ENCODE data around the gene LONP2. TPM values are rescaled to one million over a fixed set of nuclear protein-coding genes. Genes with fewer than 3 reads are reported as not detected.
"Not testable (repeated sequence)": the region's sequence is repeated elsewhere in the genome, so short reads cannot be mapped to it uniquely, and the experiment has no call there.

LONP2 gene
- polyA plus RNA-seq, 4 donors, result 18.1 to 48.3 (median 27.4) TPM

- no peaks in the 10 kb centered on the region for H3K4me1 ChIP-seq (ENCODE audit: control insufficient read depth in 3 of 3, insufficient read depth in 2 of 3, low read depth in 1 of 3, low read length in 2 of 3)
- FAIRE-seq (no peak), DNase-seq (no peak)
- no peaks in the 10 kb centered on the region for H3K9me3 ChIP-seq (ENCODE audit: control insufficient read depth in 2 of 2, insufficient read depth in 1 of 2, low read depth in 1 of 2, low read length in 1 of 2)
- no peak overlapping the region for H3K4me3 ChIP-seq (ENCODE audit: low read depth in 1 of 3, low read length in 3 of 3)
- peaks cover 7 to 33% (median 23%) of the 10 kb centered on the region in 3 donors for H3K36me3 ChIP-seq (ENCODE audit: control insufficient read depth in 3 of 3, insufficient read depth in 2 of 3, low read depth in 1 of 3, low read length in 3 of 3)
- WGBS, 3 donors, result 74 to 90% (median 86%) methylated on average over 1 of the region's 1 CpG
- no peaks in the 10 kb centered on the region for H3K27me3 ChIP-seq (ENCODE audit: control insufficient read depth in 3 of 3, insufficient read depth in 3 of 3, low read length in 3 of 3)
- no peak overlapping the region for H3K27ac ChIP-seq (ENCODE audit: low read depth in 1 of 3, low read length in 2 of 3)
Observed at GRCh38 chr16:48340054-48340453, 96.0 kb downstream of the LONP2 start.

GRCh38 chr16:48342591-48342990 lies 98.5 kb downstream of the LONP2 start:
- Histone ChIP-seq H3K36me3 (ENCODE audit: control insufficient read depth in 3 of 3, insufficient read depth in 2 of 3, low read depth in 1 of 3, low read length in 3 of 3) (peaks cover 5 to 40% (median 20%) of the 10 kb centered on the region in 3 donors), H3K27ac (ENCODE audit: low read depth in 1 of 3, low read length in 2 of 3) (no peak overlapping the region), H3K4me1 (ENCODE audit: control insufficient read depth in 3 of 3, insufficient read depth in 2 of 3, low read depth in 1 of 3, low read length in 2 of 3) (peaks cover 0 to 2% (median 0%) of the 10 kb centered on the region in 3 donors), H3K27me3 (ENCODE audit: control insufficient read depth in 3 of 3, insufficient read depth in 3 of 3, low read length in 3 of 3) (no peaks in the 10 kb centered on the region), H3K4me3 (ENCODE audit: low read depth in 1 of 3, low read length in 3 of 3) (no peak overlapping the region), H3K9me3 (ENCODE audit: control insufficient read depth in 2 of 2, insufficient read depth in 1 of 2, low read depth in 1 of 2, low read length in 1 of 2) (no peaks in the 10 kb centered on the region)
- no peak for DNase-seq
- FAIRE-seq, result no peak
- WGBS, 3 donors, result 90 to 97% (median 94%) methylated on average over 2 of the region's 2 CpGs

- Histone ChIP-seq H3K36me3 (ENCODE audit: control insufficient read depth in 3 of 3, insufficient read depth in 2 of 3, low read depth in 1 of 3, low read length in 3 of 3) (peaks cover 15 to 50% (median 18%) of the 10 kb centered on the region in 3 donors), H3K27ac (ENCODE audit: low read depth in 1 of 3, low read length in 2 of 3) (peak overlapping the region in 1 of 3 donors; percentile 53), H3K9me3 (ENCODE audit: control insufficient read depth in 2 of 2, insufficient read depth in 1 of 2, low read depth in 1 of 2, low read length in 1 of 2) (no peaks in the 10 kb centered on the region), H3K4me1 (ENCODE audit: control insufficient read depth in 3 of 3, insufficient read depth in 2 of 3, low read depth in 1 of 3, low read length in 2 of 3) (peaks cover 0 to 3% (median 0%) of the 10 kb centered on the region in 3 donors), H3K27me3 (ENCODE audit: control insufficient read depth in 3 of 3, insufficient read depth in 3 of 3, low read length in 3 of 3) (no peaks in the 10 kb centered on the region), H3K4me3 (ENCODE audit: low read depth in 1 of 3, low read length in 3 of 3) (no peak overlapping the region)
- FAIRE-seq (no peak), DNase-seq (peak in 1 of 2 donors; percentile 65)
- WGBS, 3 donors, result 91 to 93% (median 92%) methylated on average over 20 of the region's 20 CpGs
Observed at GRCh38 chr16:48347191-48347865, 103.2 kb downstream of the LONP2 start.

GRCh38 chr16:48347980-48348379 lies 103.9 kb downstream of the LONP2 start:
- H3K36me3 ChIP-seq (ENCODE audit: control insufficient read depth in 3 of 3, insufficient read depth in 2 of 3, low read depth in 1 of 3, low read length in 3 of 3), result peaks cover 11 to 49% (median 15%) of the 10 kb centered on the region in 3 donors
- H3K9me3 ChIP-seq (ENCODE audit: control insufficient read depth in 2 of 2, insufficient read depth in 1 of 2, low read depth in 1 of 2, low read length in 1 of 2), result no peaks in the 10 kb centered on the region

GRCh38 chr16:48350736-48351135 lies 106.6 kb downstream of the LONP2 start:
- WGBS, 3 donors, result 67 to 74% (median 71%) methylated on average over 3 of the region's 3 CpGs
- H3K27ac ChIP-seq (ENCODE audit: low read depth in 1 of 3, low read length in 2 of 3), result no peak overlapping the region

More at GRCh38 chr16:48347980-48348379, 103.9 kb downstream of the LONP2 start:
- no peak for FAIRE-seq
- DNase-seq, result no peak
- no peak overlapping the region for H3K27ac ChIP-seq (ENCODE audit: low read depth in 1 of 3, low read length in 2 of 3)
- H3K4me3 ChIP-seq (ENCODE audit: low read depth in 1 of 3, low read length in 3 of 3), result no peak overlapping the region
- WGBS, 3 donors, result 91 to 98% (median 95%) methylated on average over 4 of the region's 4 CpGs
- H3K27me3 ChIP-seq (ENCODE audit: control insufficient read depth in 3 of 3, insufficient read depth in 3 of 3, low read length in 3 of 3), result no peaks in the 10 kb centered on the region
- H3K4me1 ChIP-seq (ENCODE audit: control insufficient read depth in 3 of 3, insufficient read depth in 2 of 3, low read depth in 1 of 3, low read length in 2 of 3), result peaks cover 0 to 3% (median 0%) of the 10 kb centered on the region in 3 donors

GRCh38 chr16:48352648-48353390 lies 108.7 kb downstream of the LONP2 start:
- H3K9me3 ChIP-seq (ENCODE audit: control insufficient read depth in 2 of 2, insufficient read depth in 1 of 2, low read depth in 1 of 2, low read length in 1 of 2), result no peaks in the 10 kb centered on the region
- H3K27ac ChIP-seq (ENCODE audit: low read depth in 1 of 3, low read length in 2 of 3), result no peak overlapping the region
- DNase-seq, result no peak
- peaks cover 11 to 39% (median 14%) of the 10 kb centered on the region in 3 donors for H3K36me3 ChIP-seq (ENCODE audit: control insufficient read depth in 3 of 3, insufficient read depth in 2 of 3, low read depth in 1 of 3, low read length in 3 of 3)
- no peaks in the 10 kb centered on the region for H3K27me3 ChIP-seq (ENCODE audit: control insufficient read depth in 3 of 3, insufficient read depth in 3 of 3, low read length in 3 of 3)
- peaks cover 0 to 2% (median 0%) of the 10 kb centered on the region in 3 donors for H3K4me1 ChIP-seq (ENCODE audit: control insufficient read depth in 3 of 3, insufficient read depth in 2 of 3, low read depth in 1 of 3, low read length in 2 of 3)
- FAIRE-seq, result no peak
- 82 to 87% (median 82%) methylated on average over 7 of the region's 7 CpGs for WGBS, 3 donors
- H3K4me3 ChIP-seq (ENCODE audit: low read depth in 1 of 3, low read length in 3 of 3), result no peak overlapping the region

More at GRCh38 chr16:48350736-48351135, 106.6 kb downstream of the LONP2 start:
- H3K36me3 ChIP-seq (ENCODE audit: control insufficient read depth in 3 of 3, insufficient read depth in 2 of 3, low read depth in 1 of 3, low read length in 3 of 3), result peaks cover 11 to 49% (median 14%) of the 10 kb centered on the region in 3 donors
- H3K27me3 ChIP-seq (ENCODE audit: control insufficient read depth in 3 of 3, insufficient read depth in 3 of 3, low read length in 3 of 3), result no peaks in the 10 kb centered on the region
- DNase-seq, result no peak
- no peak for FAIRE-seq
- no peak overlapping the region for H3K4me3 ChIP-seq (ENCODE audit: low read depth in 1 of 3, low read length in 3 of 3)
- H3K9me3 ChIP-seq (ENCODE audit: control insufficient read depth in 2 of 2, insufficient read depth in 1 of 2, low read depth in 1 of 2, low read length in 1 of 2), result no peaks in the 10 kb centered on the region
- H3K4me1 ChIP-seq (ENCODE audit: control insufficient read depth in 3 of 3, insufficient read depth in 2 of 3, low read depth in 1 of 3, low read length in 2 of 3), result peaks cover 0 to 3% (median 0%) of the 10 kb centered on the region in 3 donors

- no peaks in the 10 kb centered on the region for H3K27me3 ChIP-seq (ENCODE audit: control insufficient read depth in 3 of 3, insufficient read depth in 3 of 3, low read length in 3 of 3)
- H3K27ac ChIP-seq (ENCODE audit: low read depth in 1 of 3, low read length in 2 of 3), result no peak overlapping the region
- peak; percentile 83 to 88 for DNase-seq
- H3K4me3 ChIP-seq (ENCODE audit: low read depth in 1 of 3, low read length in 3 of 3), result no peak overlapping the region
- WGBS, 3 donors, result 14 to 28% (median 19%) methylated on average over 7 of the region's 7 CpGs
- peaks cover 0 to 2% (median 0%) of the 10 kb centered on the region in 3 donors for H3K4me1 ChIP-seq (ENCODE audit: control insufficient read depth in 3 of 3, insufficient read depth in 2 of 3, low read depth in 1 of 3, low read length in 2 of 3)
- H3K9me3 ChIP-seq (ENCODE audit: control insufficient read depth in 2 of 2, insufficient read depth in 1 of 2, low read depth in 1 of 2, low read length in 1 of 2), result no peaks in the 10 kb centered on the region
- FAIRE-seq, result no peak
- H3K36me3 ChIP-seq (ENCODE audit: control insufficient read depth in 3 of 3, insufficient read depth in 2 of 3, low read depth in 1 of 3, low read length in 3 of 3), result peaks cover 8 to 39% (median 14%) of the 10 kb centered on the region in 3 donors
Observed at GRCh38 chr16:48353565-48354163, 109.6 kb downstream of the LONP2 start.

- not testable (repeated sequence) for H3K4me1 ChIP-seq (ENCODE audit: control insufficient read depth in 3 of 3, insufficient read depth in 2 of 3, low read depth in 1 of 3, low read length in 2 of 3); FAIRE-seq; H3K9me3 ChIP-seq (ENCODE audit: control insufficient read depth in 2 of 2, insufficient read depth in 1 of 2, low read depth in 1 of 2, low read length in 1 of 2); H3K27ac ChIP-seq (ENCODE audit: low read depth in 1 of 3, low read length in 2 of 3); H3K27me3 ChIP-seq (ENCODE audit: control insufficient read depth in 3 of 3, insufficient read depth in 3 of 3, low read length in 3 of 3); DNase-seq; H3K4me3 ChIP-seq (ENCODE audit: low read depth in 1 of 3, low read length in 3 of 3)
- peaks cover 8 to 39% (median 14%) of the 10 kb centered on the region in 3 donors for H3K36me3 ChIP-seq (ENCODE audit: control insufficient read depth in 3 of 3, insufficient read depth in 2 of 3, low read depth in 1 of 3, low read length in 3 of 3)
- 90 to 96% (median 94%) methylated on average over 5 of the region's 5 CpGs for WGBS, 3 donors
Observed at GRCh38 chr16:48354385-48354784, 110.3 kb downstream of the LONP2 start.
